ENCODE data around the gene PALLD. TPM values are rescaled to one million over a fixed set of nuclear protein-coding genes. Genes with fewer than 3 reads are reported as not detected.

PALLD gene
- total RNA-seq, 1 experiment from 2014 or later: 18.3 TPM

DNA sequence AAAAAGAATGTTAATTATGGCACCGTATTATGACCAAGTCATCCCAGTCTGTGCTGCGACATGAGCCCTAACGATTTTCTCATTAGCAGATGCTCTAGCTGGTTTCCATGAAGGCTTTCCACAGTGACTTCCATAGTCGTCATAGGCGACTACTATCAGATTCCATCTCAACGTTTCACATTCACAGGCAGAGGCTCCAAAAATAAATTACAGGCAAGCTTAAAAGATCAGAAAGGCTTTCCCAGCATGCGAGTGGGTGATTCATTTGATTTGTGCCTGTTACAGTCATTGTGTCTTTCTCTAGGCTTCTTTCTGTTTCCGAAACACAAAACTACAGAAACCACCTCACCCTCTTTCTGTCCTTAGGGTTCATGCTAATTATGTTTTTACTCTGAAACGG lies 43.2 kb downstream of the PALLD start:
- Histone ChIP-seq H3K4me1 (ENCODE audit: insufficient read depth, low read length) (no peaks in the 10 kb centered on the region), H3K79me2 (ENCODE audit: insufficient read depth, low read length) (no peaks in the 10 kb centered on the region), H4K5ac (ENCODE audit: insufficient read length, low read depth, low read length) (no peak overlapping the region), H3K18ac (ENCODE audit: insufficient read length, low read depth, low read length) (no peak overlapping the region), H2BK15ac (ENCODE audit: low read depth, low read length) (no peak overlapping the region), H4K20me1 (ENCODE audit: control insufficient read depth, insufficient read depth, insufficient read length) (no peaks in the 10 kb centered on the region), H3K27ac (ENCODE audit: insufficient read length, low read depth, low read length) (no peak overlapping the region), H3K4ac (ENCODE audit: low read depth, low read length) (no peak overlapping the region), H2BK12ac (ENCODE audit: insufficient read length, low read depth, low read length) (no peak overlapping the region), H4K91ac (ENCODE audit: insufficient read length, low read depth, low read length) (no peak overlapping the region), H3K23me2 (ENCODE audit: insufficient read length, low read depth, low read length, poor library complexity, severe bottlenecking) (no peaks in the 10 kb centered on the region), H3T11ph (ENCODE audit: low read length) (no peak overlapping the region), H3K27me3 (ENCODE audit: insufficient read depth, low read length) (no peaks in the 10 kb centered on the region), H3K56ac (ENCODE audit: insufficient read length, low read depth, low read length) (no peak overlapping the region), H2BK120ac (ENCODE audit: low read depth, low read length, poor library complexity, severe bottlenecking) (no peak overlapping the region), H3K23ac (ENCODE audit: insufficient read length, low read depth, low read length) (no peak overlapping the region), H3K79me1 (ENCODE audit: insufficient read depth, low read depth, low read length, poor library complexity, severe bottlenecking) (no peaks in the 10 kb centered on the region), H2AK5ac (ENCODE audit: insufficient read length, low read length) (no peak overlapping the region), H4K8ac (replicated peaks; ENCODE audit: insufficient read length, low read depth, low read length) (no peak overlapping the region), H3K4me2 (ENCODE audit: insufficient read depth, insufficient read length, low read length) (no peak overlapping the region), H2BK5ac (ENCODE audit: insufficient read length, low read length) (no peak overlapping the region), H3K14ac (ENCODE audit: insufficient read depth, low read length) (no peak overlapping the region), H3K9ac (ENCODE audit: extremely low read depth, insufficient read length, low read length) (no peak overlapping the region), H2AFZ (ENCODE audit: low read length) (no peak overlapping the region), H3K9me3 (ENCODE audit: control insufficient read depth, low read depth, low read length) (no peaks in the 10 kb centered on the region), H2BK20ac (ENCODE audit: low read depth, low read length, poor library complexity, severe bottlenecking) (no peak overlapping the region)
- no CpG with 5 or more reads among the region's 9 CpGs for WGBS (ENCODE audit: extremely low coverage, insufficient read length, low lambda C conversion rate)
- H3K36me3 Mint-ChIP-seq (ENCODE audit: insufficient read depth in 1 of 3, low read depth in 3 of 3): no peaks in the 10 kb centered on the region
- H3K4me3 Mint-ChIP-seq: no peak overlapping the region
- no peaks in the 10 kb centered on the region for H3K9me3 Mint-ChIP-seq
- H3K27ac Mint-ChIP-seq: no peak overlapping the region
- TF ChIP-seq, protein P1, sequence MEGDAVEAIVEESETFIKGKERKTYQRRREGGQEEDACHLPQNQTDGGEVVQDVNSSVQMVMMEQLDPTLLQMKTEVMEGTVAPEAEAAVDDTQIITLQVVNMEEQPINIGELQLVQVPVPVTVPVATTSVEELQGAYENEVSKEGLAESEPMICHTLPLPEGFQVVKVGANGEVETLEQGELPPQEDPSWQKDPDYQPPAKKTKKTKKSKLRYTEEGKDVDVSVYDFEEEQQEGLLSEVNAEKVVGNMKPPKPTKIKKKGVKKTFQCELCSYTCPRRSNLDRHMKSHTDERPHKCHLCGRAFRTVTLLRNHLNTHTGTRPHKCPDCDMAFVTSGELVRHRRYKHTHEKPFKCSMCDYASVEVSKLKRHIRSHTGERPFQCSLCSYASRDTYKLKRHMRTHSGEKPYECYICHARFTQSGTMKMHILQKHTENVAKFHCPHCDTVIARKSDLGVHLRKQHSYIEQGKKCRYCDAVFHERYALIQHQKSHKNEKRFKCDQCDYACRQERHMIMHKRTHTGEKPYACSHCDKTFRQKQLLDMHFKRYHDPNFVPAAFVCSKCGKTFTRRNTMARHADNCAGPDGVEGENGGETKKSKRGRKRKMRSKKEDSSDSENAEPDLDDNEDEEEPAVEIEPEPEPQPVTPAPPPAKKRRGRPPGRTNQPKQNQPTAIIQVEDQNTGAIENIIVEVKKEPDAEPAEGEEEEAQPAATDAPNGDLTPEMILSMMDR (conservative IDR thresholded peaks at IDR 0.05): no peak
- H3K4me1 Mint-ChIP-seq: peaks cover 7 to 8% of the 10 kb centered on the region in 2 experiments
- H3K27me3 Mint-ChIP-seq (ENCODE audit: low read depth): no peaks in the 10 kb centered on the region
- DNase-seq: no peak

Data from H9 (cell line).